GM12878 (cell line): ENCODE results near the gene SHC3.

Source experiments
- FOXK2 ChIP-seq: fragments of 450-650 bp; IDR thresholded peaks from 2 replicates; pipeline ENCODE4 v1.6.1; 2017; ENCODE audit warnings: mild to moderate bottlenecking, moderate library complexity
- RELA ChIP-seq: fragments of 450-650 bp; IDR thresholded peaks from 2 replicates; pipeline ENCODE4 v1.8.0; 2014; ENCODE audit warnings: borderline replicate concordance; ENCODE audit not compliant: partially characterized antibody
- TF ChIP-seq, protein P1 (sequence below): IDR thresholded peaks from 2 replicates; pipeline ENCODE4 v1.6.1; 2011; ENCODE audit warnings: low read depth, low read length, improper control_type of control experiment, borderline replicate concordance

DNA sequence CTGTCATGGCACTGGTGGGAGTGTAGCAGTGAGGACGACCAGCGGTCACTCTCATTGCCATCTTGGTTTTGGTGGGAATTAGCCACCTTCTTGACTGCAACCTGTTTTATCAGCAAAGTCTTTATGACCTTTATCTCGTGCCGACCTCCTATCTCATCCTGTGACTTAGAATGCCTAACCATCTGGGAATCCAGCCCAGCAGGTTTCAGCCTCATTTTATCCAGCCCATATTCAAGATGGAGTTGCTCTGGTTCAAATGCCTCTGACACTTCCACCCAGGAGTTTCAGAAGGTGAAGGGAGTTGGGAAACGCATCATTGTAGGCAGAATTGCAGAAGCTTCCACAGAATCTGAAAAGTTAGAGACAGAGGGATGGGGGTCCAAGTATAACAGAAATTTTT lies 35.4 kb downstream of the SHC3 start:
- TF ChIP-seq, protein P1, sequence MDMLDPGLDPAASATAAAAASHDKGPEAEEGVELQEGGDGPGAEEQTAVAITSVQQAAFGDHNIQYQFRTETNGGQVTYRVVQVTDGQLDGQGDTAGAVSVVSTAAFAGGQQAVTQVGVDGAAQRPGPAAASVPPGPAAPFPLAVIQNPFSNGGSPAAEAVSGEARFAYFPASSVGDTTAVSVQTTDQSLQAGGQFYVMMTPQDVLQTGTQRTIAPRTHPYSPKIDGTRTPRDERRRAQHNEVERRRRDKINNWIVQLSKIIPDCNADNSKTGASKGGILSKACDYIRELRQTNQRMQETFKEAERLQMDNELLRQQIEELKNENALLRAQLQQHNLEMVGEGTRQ: no peak
- TF ChIP-seq RELA: no peak
- no peak for TF ChIP-seq FOXK2
